HL-60 (cell line): ENCODE data around the gene ARPC1B.
A peak's percentile ranks its signal among the peaks of the same experiment; 100 is the strongest.

ENCODE experiments used
- DNase-seq, 2 experiments: peaks; one replicate each; pipeline ENCODE4 v3.0.0-alpha.2; 2010 to 2020; ENCODE audit warnings: low read depth in 1 of 2, low spot score in 1 of 2
- H3K27ac ChIP-seq: fragments of 250-450 bp; sonication (Bioruptor Pico); replicated peaks from 2 replicates; pipeline ENCODE4 v1.5.1; 2020; ENCODE audit warnings: mild to moderate bottlenecking, moderate library complexity
- H3K27me3 ChIP-seq: fragments of 250-450 bp; sonication (Bioruptor Pico); 2 replicates; pipeline ENCODE4 v1.5.1; 2021; ENCODE audit warnings: mild to moderate bottlenecking, moderate library complexity; ENCODE audit not compliant: insufficient read depth, poor library complexity, severe bottlenecking
- H3K4me3 ChIP-seq: replicated peaks from 2 replicates; pipeline ENCODE4 v1.5.1; 2011; ENCODE audit warnings: mild to moderate bottlenecking, control low read depth, low read length; ENCODE audit not compliant: insufficient read depth
- GABPA ChIP-seq: IDR thresholded peaks from 2 replicates; pipeline ENCODE4 v1.6.1; 2012; ENCODE audit warnings: low read depth
- POLR2AphosphoS5 ChIP-seq: IDR thresholded peaks from 2 replicates; pipeline ENCODE4 v1.6.1; 2012; ENCODE audit warnings: low read depth
- SPI1 ChIP-seq: IDR thresholded peaks from 2 replicates; pipeline ENCODE4 v1.6.1; 2012; ENCODE audit warnings: low read depth, mild to moderate bottlenecking, borderline replicate concordance
- TF ChIP-seq, protein P1 (sequence below): IDR thresholded peaks from one replicate; pipeline ENCODE4 v1.5.1; 2011; ENCODE audit warnings: low read length, control low read depth, inconsistent platforms; ENCODE audit not compliant: insufficient read depth
- TF ChIP-seq, protein P2 (sequence below): IDR thresholded peaks from 2 replicates; pipeline ENCODE4 v1.6.1; 2012; ENCODE audit warnings: low read depth; ENCODE audit not compliant: insufficient replicate concordance

Gene ARPC1B

DNA sequence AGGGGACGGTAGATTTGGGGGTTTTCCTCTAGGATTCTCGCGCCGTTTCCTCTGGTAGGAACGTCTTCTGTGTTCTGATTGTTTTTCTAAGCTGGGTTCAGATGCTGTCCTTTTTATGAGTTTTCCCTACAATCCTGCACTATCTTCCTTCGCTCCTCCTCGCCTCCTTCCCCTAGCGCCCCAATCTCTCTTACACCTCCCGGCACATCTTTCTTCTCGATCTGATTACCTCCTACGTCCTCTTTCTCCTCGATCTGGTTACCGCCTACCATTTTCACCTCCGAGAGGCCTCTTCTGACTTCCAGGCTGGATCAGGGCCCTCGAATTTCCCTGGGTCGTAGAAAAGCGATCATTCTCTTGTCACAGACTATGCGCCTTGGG, 34.7 kb downstream of the ARPC1B start:
- H3K4me3 ChIP-seq = peak overlapping the region; percentile 88
- TF ChIP-seq, protein P1, sequence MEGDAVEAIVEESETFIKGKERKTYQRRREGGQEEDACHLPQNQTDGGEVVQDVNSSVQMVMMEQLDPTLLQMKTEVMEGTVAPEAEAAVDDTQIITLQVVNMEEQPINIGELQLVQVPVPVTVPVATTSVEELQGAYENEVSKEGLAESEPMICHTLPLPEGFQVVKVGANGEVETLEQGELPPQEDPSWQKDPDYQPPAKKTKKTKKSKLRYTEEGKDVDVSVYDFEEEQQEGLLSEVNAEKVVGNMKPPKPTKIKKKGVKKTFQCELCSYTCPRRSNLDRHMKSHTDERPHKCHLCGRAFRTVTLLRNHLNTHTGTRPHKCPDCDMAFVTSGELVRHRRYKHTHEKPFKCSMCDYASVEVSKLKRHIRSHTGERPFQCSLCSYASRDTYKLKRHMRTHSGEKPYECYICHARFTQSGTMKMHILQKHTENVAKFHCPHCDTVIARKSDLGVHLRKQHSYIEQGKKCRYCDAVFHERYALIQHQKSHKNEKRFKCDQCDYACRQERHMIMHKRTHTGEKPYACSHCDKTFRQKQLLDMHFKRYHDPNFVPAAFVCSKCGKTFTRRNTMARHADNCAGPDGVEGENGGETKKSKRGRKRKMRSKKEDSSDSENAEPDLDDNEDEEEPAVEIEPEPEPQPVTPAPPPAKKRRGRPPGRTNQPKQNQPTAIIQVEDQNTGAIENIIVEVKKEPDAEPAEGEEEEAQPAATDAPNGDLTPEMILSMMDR = no peak
- no peak for TF ChIP-seq POLR2AphosphoS5
- TF ChIP-seq, protein P2, sequence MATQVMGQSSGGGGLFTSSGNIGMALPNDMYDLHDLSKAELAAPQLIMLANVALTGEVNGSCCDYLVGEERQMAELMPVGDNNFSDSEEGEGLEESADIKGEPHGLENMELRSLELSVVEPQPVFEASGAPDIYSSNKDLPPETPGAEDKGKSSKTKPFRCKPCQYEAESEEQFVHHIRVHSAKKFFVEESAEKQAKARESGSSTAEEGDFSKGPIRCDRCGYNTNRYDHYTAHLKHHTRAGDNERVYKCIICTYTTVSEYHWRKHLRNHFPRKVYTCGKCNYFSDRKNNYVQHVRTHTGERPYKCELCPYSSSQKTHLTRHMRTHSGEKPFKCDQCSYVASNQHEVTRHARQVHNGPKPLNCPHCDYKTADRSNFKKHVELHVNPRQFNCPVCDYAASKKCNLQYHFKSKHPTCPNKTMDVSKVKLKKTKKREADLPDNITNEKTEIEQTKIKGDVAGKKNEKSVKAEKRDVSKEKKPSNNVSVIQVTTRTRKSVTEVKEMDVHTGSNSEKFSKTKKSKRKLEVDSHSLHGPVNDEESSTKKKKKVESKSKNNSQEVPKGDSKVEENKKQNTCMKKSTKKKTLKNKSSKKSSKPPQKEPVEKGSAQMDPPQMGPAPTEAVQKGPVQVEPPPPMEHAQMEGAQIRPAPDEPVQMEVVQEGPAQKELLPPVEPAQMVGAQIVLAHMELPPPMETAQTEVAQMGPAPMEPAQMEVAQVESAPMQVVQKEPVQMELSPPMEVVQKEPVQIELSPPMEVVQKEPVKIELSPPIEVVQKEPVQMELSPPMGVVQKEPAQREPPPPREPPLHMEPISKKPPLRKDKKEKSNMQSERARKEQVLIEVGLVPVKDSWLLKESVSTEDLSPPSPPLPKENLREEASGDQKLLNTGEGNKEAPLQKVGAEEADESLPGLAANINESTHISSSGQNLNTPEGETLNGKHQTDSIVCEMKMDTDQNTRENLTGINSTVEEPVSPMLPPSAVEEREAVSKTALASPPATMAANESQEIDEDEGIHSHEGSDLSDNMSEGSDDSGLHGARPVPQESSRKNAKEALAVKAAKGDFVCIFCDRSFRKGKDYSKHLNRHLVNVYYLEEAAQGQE = no peak
- no peak for TF ChIP-seq SPI1
- TF ChIP-seq GABPA = no peak
- H3K27ac ChIP-seq = peak overlapping the region; percentile 99
- H3K27me3 ChIP-seq = no peaks in the 10 kb centered on the region
- DNase-seq = peak in 1 of 2 experiments; percentile 12

DNA sequence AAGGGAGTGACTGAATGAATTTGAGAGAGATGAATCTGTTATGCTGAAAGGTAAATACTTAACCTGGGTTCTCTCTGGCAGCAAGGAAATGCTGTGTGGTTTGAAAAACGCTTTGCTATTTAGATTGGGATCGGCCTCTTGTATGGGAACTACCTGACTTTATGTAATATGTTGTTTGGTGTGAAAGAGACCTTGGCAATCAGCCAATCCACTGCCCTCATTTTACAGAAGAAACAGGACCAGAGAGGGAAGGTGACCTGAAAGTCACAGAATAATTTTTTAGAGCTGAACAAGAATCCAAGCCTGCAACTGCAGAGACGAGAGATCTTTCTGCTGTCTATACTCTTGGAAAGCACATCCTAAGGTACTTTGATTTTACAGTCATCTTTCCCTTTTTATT, 35.3 kb downstream of the ARPC1B start:
- peak overlapping the region; percentile 99 for H3K27ac ChIP-seq
- peak in 1 of 2 experiments; percentile 28 for DNase-seq

DNA sequence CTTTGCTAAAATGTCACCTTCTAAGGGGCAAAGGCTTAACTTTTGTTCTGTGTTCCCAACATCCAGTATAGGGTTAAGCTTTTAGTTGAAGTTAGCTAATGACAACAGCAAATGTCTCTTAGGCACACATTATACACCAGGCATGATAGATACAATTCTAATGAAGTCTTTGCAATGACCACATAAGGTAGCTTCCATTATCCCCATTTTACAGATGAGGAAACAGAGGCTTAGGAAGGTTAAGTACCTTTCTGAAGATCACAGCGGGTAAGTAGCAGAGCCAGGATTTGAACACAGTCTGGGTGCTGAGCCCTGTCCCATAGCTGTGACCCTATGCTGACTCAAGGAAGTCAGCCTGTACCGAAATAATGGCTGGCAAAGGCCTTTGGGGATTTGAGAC, 36.1 kb downstream of the ARPC1B start:
- no peak overlapping the region for H3K4me3 ChIP-seq
- no peaks in the 10 kb centered on the region for H3K27me3 ChIP-seq
- no peak for DNase-seq
- H3K27ac ChIP-seq = no peak overlapping the region
- TF ChIP-seq, protein P1 = no peak
- no peak for TF ChIP-seq GABPA
- TF ChIP-seq, protein P2 = no peak
- no peak for TF ChIP-seq POLR2AphosphoS5
- no peak for TF ChIP-seq SPI1

More for the DNA sequence above, 35.3 kb downstream of the ARPC1B start:
- peak overlapping the region; percentile 88 for H3K4me3 ChIP-seq
- TF ChIP-seq, protein P2 = no peak
- TF ChIP-seq GABPA (no peak), SPI1 (no peak), POLR2AphosphoS5 (no peak)
- TF ChIP-seq, protein P1 = no peak
- no peaks in the 10 kb centered on the region for H3K27me3 ChIP-seq
